HepG2 (cell line): ENCODE measurements around the gene SNX13. TPM values are rescaled to one million over a fixed set of nuclear protein-coding genes. Genes with fewer than 3 reads are reported as not detected.

Source experiments
- FOXJ3 ChIP-seq: sonication (generic); formaldehyde crosslinking; IDR thresholded peaks from 2 replicates; pipeline ENCODE4 v1.4.0; 2020; ENCODE audit warnings: missing genetic modification reagents, mild to moderate bottlenecking, borderline replicate concordance
- MIXL1 ChIP-seq: IDR thresholded peaks from 2 replicates; pipeline ENCODE4 v1.6.1; 2016
- TP53 ChIP-seq: sonication (generic); formaldehyde crosslinking; conservative IDR thresholded peaks from 2 replicates; pipeline ENCODE4 v1.4.0; 2020; ENCODE audit warnings: missing genetic modification reagents
- ZNF263 ChIP-seq: sonication (generic); formaldehyde crosslinking; IDR thresholded peaks from 2 replicates; pipeline ENCODE4 v1.4.0; 2020; ENCODE audit warnings: missing genetic modification reagents
- ZNF34 ChIP-seq: sonication (generic); formaldehyde crosslinking; IDR thresholded peaks from 2 replicates; pipeline ENCODE4 v1.4.0; 2020; ENCODE audit warnings: mild to moderate bottlenecking, missing genetic modification reagents, borderline replicate concordance
- ZNF496 ChIP-seq: sonication (generic); formaldehyde crosslinking; IDR thresholded peaks from 2 replicates; pipeline ENCODE4 v1.8.1; 2023; ENCODE audit warnings: mild to moderate bottlenecking, moderate library complexity, missing genetic modification reagents; ENCODE audit not compliant: insufficient replicate concordance
- ZNF713 ChIP-seq: sonication (generic); formaldehyde crosslinking; IDR thresholded peaks from 2 replicates; pipeline ENCODE4 v1.4.0; 2020; ENCODE audit warnings: mild to moderate bottlenecking, missing genetic modification reagents
- polyA plus RNA-seq, 8 experiments: library from polyadenylated mRNA; depleted of rRNA in 3 of 8; stranded (reverse) in 7 of 8; unstranded in 1 of 8; fragments of >200 nt; fragmentation: Illumina TruSeq in 4 of 8; extraction: Trizol in 4 of 8; gene quantifications; 2 replicates each; pipeline versions ENCODE4 v1.2.1 to v1.2.3, GENCODE V29; 2011 to 2016; ENCODE audit warnings: low read depth in 4 of 8, missing spikeins in 1 of 8, mixed read lengths in 1 of 8; ENCODE audit not compliant: insufficient read depth in 1 of 8
- total RNA-seq, 5 experiments: library from RNA; depleted of rRNA; stranded (reverse); fragments of >200 nt; fragmentation: Illumina TruSeq; extraction: Trizol; gene quantifications; 2 replicates each; pipeline ENCODE4 v1.2.3, GENCODE V29; 2016; ENCODE audit warnings: low read depth in 1 of 5
- TF ChIP-seq, protein P1 (sequence below): sonication (generic); formaldehyde crosslinking; IDR thresholded peaks from 2 replicates; pipeline ENCODE4 v1.4.0; 2020; ENCODE audit warnings: missing genetic modification reagents, borderline replicate concordance
- TF ChIP-seq, protein P2 (sequence below): sonication (generic); formaldehyde crosslinking; IDR thresholded peaks from 2 replicates; pipeline ENCODE4 v1.9.0; 2021; ENCODE audit warnings: mild to moderate bottlenecking, missing genetic modification reagents
- TF ChIP-seq, protein P3 (sequence below): sonication (generic); formaldehyde crosslinking; IDR thresholded peaks from 2 replicates; pipeline ENCODE4 v1.5.1; 2020; ENCODE audit warnings: mild to moderate bottlenecking, missing genetic modification reagents, borderline replicate concordance
- TF ChIP-seq, protein P4 (sequence below): sonication (generic); formaldehyde crosslinking; IDR thresholded peaks from 2 replicates; pipeline ENCODE4 v1.9.0; 2021; ENCODE audit warnings: missing genetic modification reagents, borderline replicate concordance

The SNX13 gene
- total and polyA plus RNA-seq, 2 of the 13 experiments (the other 11 are each of a cell fraction or from before 2014, with no cell fraction given): 14.3 to 32.3 TPM

DNA sequence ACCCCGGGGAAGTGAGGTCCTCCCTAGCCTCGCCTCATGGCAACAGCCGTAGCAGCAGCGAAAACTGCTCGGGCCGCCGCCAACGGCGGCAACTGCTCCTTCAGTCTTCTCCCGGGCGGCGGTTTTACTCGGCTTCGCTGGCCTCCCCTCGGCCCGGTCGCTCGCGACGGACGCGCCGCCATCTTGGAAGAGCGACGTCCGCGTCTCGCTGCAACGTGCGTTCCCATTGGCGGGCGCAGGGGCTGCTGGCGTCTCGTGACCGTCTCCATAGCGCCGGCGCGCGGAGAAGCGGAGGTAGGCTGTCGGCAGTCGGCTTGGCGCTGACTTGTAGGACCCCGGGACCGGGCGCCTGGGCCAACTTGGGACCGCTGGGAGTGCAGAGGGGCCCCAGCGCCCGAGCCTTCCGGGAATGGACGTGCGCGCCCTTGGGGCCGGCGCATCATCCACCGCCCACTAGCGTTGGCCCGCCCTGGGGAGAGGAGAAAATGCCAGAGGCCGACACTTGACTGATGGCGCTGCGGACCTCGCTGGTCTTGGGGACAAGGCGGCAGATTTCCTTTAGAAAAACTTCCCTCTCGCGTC, at the start of gene SNX13 (continued):
- TF ChIP-seq, protein P1, sequence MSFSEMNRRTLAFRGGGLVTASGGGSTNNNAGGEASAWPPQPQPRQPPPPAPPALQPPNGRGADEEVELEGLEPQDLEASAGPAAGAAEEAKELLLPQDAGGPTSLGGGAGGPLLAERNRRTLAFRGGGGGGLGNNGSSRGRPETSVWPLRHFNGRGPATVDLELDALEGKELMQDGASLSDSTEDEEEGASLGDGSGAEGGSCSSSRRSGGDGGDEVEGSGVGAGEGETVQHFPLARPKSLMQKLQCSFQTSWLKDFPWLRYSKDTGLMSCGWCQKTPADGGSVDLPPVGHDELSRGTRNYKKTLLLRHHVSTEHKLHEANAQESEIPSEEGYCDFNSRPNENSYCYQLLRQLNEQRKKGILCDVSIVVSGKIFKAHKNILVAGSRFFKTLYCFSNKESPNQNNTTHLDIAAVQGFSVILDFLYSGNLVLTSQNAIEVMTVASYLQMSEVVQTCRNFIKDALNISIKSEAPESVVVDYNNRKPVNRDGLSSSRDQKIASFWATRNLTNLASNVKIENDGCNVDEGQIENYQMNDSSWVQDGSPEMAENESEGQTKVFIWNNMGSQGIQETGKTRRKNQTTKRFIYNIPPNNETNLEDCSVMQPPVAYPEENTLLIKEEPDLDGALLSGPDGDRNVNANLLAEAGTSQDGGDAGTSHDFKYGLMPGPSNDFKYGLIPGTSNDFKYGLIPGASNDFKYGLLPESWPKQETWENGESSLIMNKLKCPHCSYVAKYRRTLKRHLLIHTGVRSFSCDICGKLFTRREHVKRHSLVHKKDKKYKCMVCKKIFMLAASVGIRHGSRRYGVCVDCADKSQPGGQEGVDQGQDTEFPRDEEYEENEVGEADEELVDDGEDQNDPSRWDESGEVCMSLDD (CRISPR knock-in tag): 0 out of 2 replicates have a peak, but pooled peaks have one; percentile 32
- TF ChIP-seq MIXL1 (CRISPR knock-in tag): no peak
- TF ChIP-seq, protein P2, sequence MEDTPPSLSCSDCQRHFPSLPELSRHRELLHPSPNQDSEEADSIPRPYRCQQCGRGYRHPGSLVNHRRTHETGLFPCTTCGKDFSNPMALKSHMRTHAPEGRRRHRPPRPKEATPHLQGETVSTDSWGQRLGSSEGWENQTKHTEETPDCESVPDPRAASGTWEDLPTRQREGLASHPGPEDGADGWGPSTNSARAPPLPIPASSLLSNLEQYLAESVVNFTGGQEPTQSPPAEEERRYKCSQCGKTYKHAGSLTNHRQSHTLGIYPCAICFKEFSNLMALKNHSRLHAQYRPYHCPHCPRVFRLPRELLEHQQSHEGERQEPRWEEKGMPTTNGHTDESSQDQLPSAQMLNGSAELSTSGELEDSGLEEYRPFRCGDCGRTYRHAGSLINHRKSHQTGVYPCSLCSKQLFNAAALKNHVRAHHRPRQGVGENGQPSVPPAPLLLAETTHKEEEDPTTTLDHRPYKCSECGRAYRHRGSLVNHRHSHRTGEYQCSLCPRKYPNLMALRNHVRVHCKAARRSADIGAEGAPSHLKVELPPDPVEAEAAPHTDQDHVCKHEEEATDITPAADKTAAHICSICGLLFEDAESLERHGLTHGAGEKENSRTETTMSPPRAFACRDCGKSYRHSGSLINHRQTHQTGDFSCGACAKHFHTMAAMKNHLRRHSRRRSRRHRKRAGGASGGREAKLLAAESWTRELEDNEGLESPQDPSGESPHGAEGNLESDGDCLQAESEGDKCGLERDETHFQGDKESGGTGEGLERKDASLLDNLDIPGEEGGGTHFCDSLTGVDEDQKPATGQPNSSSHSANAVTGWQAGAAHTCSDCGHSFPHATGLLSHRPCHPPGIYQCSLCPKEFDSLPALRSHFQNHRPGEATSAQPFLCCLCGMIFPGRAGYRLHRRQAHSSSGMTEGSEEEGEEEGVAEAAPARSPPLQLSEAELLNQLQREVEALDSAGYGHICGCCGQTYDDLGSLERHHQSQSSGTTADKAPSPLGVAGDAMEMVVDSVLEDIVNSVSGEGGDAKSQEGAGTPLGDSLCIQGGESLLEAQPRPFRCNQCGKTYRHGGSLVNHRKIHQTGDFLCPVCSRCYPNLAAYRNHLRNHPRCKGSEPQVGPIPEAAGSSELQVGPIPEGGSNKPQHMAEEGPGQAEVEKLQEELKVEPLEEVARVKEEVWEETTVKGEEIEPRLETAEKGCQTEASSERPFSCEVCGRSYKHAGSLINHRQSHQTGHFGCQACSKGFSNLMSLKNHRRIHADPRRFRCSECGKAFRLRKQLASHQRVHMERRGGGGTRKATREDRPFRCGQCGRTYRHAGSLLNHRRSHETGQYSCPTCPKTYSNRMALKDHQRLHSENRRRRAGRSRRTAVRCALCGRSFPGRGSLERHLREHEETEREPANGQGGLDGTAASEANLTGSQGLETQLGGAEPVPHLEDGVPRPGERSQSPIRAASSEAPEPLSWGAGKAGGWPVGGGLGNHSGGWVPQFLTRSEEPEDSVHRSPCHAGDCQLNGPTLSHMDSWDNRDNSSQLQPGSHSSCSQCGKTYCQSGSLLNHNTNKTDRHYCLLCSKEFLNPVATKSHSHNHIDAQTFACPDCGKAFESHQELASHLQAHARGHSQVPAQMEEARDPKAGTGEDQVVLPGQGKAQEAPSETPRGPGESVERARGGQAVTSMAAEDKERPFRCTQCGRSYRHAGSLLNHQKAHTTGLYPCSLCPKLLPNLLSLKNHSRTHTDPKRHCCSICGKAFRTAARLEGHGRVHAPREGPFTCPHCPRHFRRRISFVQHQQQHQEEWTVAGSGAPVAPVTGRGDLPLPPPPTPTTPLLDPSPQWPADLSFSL (CRISPR knock-in tag): no peak
- no peak for TF ChIP-seq ZNF496 (CRISPR knock-in tag)
- peak; percentile 45; the same call in 1 of the 2 replicates for TF ChIP-seq ZNF713
- TF ChIP-seq FOXJ3 (CRISPR knock-in tag): peak; percentile 80; the same call in 1 of the 2 replicates
- no peak for TF ChIP-seq ZNF263
- TF ChIP-seq, protein P3, sequence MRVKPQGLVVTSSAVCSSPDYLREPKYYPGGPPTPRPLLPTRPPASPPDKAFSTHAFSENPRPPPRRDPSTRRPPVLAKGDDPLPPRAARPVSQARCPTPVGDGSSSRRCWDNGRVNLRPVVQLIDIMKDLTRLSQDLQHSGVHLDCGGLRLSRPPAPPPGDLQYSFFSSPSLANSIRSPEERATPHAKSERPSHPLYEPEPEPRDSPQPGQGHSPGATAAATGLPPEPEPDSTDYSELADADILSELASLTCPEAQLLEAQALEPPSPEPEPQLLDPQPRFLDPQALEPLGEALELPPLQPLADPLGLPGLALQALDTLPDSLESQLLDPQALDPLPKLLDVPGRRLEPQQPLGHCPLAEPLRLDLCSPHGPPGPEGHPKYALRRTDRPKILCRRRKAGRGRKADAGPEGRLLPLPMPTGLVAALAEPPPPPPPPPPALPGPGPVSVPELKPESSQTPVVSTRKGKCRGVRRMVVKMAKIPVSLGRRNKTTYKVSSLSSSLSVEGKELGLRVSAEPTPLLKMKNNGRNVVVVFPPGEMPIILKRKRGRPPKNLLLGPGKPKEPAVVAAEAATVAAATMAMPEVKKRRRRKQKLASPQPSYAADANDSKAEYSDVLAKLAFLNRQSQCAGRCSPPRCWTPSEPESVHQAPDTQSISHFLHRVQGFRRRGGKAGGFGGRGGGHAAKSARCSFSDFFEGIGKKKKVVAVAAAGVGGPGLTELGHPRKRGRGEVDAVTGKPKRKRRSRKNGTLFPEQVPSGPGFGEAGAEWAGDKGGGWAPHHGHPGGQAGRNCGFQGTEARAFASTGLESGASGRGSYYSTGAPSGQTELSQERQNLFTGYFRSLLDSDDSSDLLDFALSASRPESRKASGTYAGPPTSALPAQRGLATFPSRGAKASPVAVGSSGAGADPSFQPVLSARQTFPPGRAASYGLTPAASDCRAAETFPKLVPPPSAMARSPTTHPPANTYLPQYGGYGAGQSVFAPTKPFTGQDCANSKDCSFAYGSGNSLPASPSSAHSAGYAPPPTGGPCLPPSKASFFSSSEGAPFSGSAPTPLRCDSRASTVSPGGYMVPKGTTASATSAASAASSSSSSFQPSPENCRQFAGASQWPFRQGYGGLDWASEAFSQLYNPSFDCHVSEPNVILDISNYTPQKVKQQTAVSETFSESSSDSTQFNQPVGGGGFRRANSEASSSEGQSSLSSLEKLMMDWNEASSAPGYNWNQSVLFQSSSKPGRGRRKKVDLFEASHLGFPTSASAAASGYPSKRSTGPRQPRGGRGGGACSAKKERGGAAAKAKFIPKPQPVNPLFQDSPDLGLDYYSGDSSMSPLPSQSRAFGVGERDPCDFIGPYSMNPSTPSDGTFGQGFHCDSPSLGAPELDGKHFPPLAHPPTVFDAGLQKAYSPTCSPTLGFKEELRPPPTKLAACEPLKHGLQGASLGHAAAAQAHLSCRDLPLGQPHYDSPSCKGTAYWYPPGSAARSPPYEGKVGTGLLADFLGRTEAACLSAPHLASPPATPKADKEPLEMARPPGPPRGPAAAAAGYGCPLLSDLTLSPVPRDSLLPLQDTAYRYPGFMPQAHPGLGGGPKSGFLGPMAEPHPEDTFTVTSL (CRISPR knock-in tag): no peak
- 0 out of 2 replicates have a peak, but pooled peaks have one; percentile 17 for TF ChIP-seq TP53
- TF ChIP-seq ZNF34 (CRISPR knock-in tag): no peak
- TF ChIP-seq, protein P4, sequence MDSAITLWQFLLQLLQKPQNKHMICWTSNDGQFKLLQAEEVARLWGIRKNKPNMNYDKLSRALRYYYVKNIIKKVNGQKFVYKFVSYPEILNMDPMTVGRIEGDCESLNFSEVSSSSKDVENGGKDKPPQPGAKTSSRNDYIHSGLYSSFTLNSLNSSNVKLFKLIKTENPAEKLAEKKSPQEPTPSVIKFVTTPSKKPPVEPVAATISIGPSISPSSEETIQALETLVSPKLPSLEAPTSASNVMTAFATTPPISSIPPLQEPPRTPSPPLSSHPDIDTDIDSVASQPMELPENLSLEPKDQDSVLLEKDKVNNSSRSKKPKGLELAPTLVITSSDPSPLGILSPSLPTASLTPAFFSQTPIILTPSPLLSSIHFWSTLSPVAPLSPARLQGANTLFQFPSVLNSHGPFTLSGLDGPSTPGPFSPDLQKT: no peak
